Spleen (tissue), 11 donors: ENCODE data around the gene FREM3. TPM values are rescaled to one million over a fixed set of nuclear protein-coding genes. Genes with fewer than 3 reads are reported as not detected.
"Not testable (repeated sequence)": the region's sequence is repeated elsewhere in the genome, so short reads cannot be mapped to it uniquely, and the experiment has no call there.

Source experiments
- DNase-seq: peaks from one replicate; pipeline ENCODE4 v3.0.0-alpha.2; 2020
- H3K27ac ChIP-seq, 8 donors: fragments of 200-600 bp; sonication (generic) in 7 of 8; 1 replicate in 4 of 8; 2 replicates in 4 of 8; pipeline versions ENCODE4 v1.5.0 to v1.8.0; 2016 to 2021; ENCODE audit warnings: inconsistent platforms in 4 of 8, mild to moderate bottlenecking in 4 of 8, moderate library complexity in 1 of 8
- H3K27me3 ChIP-seq, 7 donors: fragments of 200-600 bp; sonication (generic) in 6 of 7; replicated peaks in 1 of 7; 1 replicate in 4 of 7; 2 replicates in 3 of 7; pipeline versions ENCODE4 v1.5.0 to v1.8.0; 2016 to 2021; ENCODE audit warnings: inconsistent platforms in 3 of 7, mild to moderate bottlenecking in 1 of 7
- H3K36me3 ChIP-seq, 6 donors: fragments of 200-600 bp; sonication (generic) in 5 of 6; 1 replicate in 4 of 6; 2 replicates in 2 of 6; pipeline versions ENCODE4 v1.5.0 to v1.8.0; 2016 to 2021; ENCODE audit warnings: inconsistent platforms in 2 of 6
- H3K4me1 ChIP-seq, 6 donors: fragments of 200-600 bp; sonication (generic) in 5 of 6; 1 replicate in 3 of 6; 2 replicates in 3 of 6; pipeline versions ENCODE4 v1.5.0 to v1.8.0; 2016 to 2021; ENCODE audit warnings: inconsistent platforms in 3 of 6
- H3K4me3 ChIP-seq, 8 donors: fragments of 200-600 bp; sonication (generic) in 7 of 8; 1 replicate in 4 of 8; 2 replicates in 4 of 8; pipeline versions ENCODE4 v1.5.0 to v1.8.0; 2016 to 2021; ENCODE audit warnings: inconsistent platforms in 4 of 8, mild to moderate bottlenecking in 4 of 8, moderate library complexity in 2 of 8
- H3K9me3 ChIP-seq, 8 donors: fragments of 200-600 bp; sonication (generic) in 7 of 8; 1 replicate in 4 of 8; 2 replicates in 4 of 8; pipeline versions ENCODE4 v1.5.0 to v1.8.0; 2016 to 2021; ENCODE audit warnings: inconsistent platforms in 4 of 8
- POLR2A ChIP-seq, 3 donors: fragments of 450-650 bp; IDR thresholded peaks; one replicate each; pipeline ENCODE4 v1.5.1; 2017; ENCODE audit warnings: antibody characterized with exemption in 3 of 3, mild to moderate bottlenecking in 1 of 3
- POLR2AphosphoS5 ChIP-seq, 3 donors: sonication (generic); formaldehyde crosslinking; IDR thresholded peaks; one replicate each; pipeline ENCODE4 v1.5.1; 2017; ENCODE audit warnings: antibody characterized with exemption in 3 of 3
- whole genome bisulfite sequencing, 5 donors: extraction: QIAGEN DNeasy Blood & Tissue Kit in 3 of 5; methylation state at CpG; one replicate each; pipeline versions ENCODE4 v1.1.5 to v1.1.7; 2013 to 2018; 5-methylcytosine and 5-hydroxymethylcytosine counted together
- intact Hi-C: fragments of 100-400 bp; cut with DNase I; formaldehyde crosslinking; loops from one replicate; pipeline ENCODE4 v1.15.0; 2023; ENCODE audit warnings: low total_unique reads
- polyA plus RNA-seq, 3 donors: library from polyadenylated mRNA; stranded (reverse); fragments of 200-250 nt; gene quantifications; one replicate each; pipeline ENCODE4 v1.2.1, GENCODE V29; 2013
- total RNA-seq, 7 donors: library from RNA; depleted of rRNA in 3 of 7; stranded (reverse); fragments of >200 nt in 3 of 7; fragmentation: NEBNext Ultra II Directional in 4 of 7; extraction: Animal tissue kit (Norgen Biotek cat#: 25700) in 4 of 7; gene quantifications; one replicate each; pipeline versions ENCODE4 v1.1.0 to v1.2.1, GENCODE V29; 2016 to 2021
- TF ChIP-seq, protein P1 (sequence below), 11 experiments: fragments of 200-600 bp in 7 of 11; fragments of 450-650 bp in 4 of 11; sonication (generic) in 4 of 11; IDR thresholded peaks in 8 of 11; conservative IDR thresholded peaks in 3 of 11; 1 replicate in 7 of 11; 2 replicates in 4 of 11; pipeline versions ENCODE4 v1.4.0 to v1.8.0; 2016 to 2021; ENCODE audit warnings: antibody characterized with exemption in 11 of 11, inconsistent platforms in 4 of 11, mild to moderate bottlenecking in 1 of 11
- donor health status: healthy with polysubstance abuse.
- donor health status: DM: no; HTN: no; CAD: no; lungs with moderate emphysema.
- donor health status: DM: no; HTN: no; CAD: no.
- donor health status: Bipolar disorder and iron deficiency.
- donor health status: healthy.
- donor health status: DM: no; HTN: no; CAD: no.
- donor health status: DM: yes; HTN: yes; CAD: no.

FREM3 gene
- total and polyA plus RNA-seq, 10 donors, result not detected

DNA sequence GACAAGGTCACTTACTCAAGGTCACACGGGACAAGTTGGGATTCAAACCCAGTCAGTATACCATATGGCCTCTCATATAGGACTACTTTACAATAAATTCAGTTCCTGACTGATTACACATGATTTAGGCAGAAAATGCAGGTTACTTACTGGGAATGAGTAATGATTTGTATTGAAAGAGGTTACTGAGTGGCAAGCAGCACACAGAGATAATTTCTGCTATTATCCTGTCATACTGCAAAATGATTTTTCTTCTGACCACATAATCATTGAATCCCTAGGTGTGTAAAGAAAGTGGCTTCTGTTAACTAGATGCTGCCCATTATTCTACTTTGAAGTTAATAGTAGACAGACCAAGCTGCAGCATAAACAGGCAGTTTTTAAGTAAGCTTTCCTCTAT, 8.2 kb downstream of the FREM3 start:
- 79 to 97% (median 90%) methylated on average over 1 of the region's 1 CpG for WGBS, 5 donors
- intact Hi-C loops, result no loop called here

DNA sequence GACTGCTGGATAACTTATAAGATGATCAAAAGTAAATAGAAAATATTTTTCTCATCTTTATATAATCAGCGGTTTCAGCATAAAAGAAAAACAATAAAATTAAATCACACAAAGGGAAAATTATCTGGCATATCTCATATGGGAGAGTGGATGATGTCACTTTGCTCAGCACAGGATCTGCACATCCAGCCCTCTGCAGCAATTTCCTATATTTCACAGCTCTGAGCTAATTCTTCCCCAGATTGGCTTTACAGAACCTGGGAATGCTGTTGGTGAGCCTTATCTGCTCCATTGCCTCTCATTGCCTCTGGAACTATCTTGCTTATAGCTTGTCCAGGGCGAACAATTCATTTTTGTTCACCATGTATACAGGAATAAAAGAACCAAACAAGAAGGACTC, 21.0 kb downstream of the FREM3 start:
- no peak for DNase-seq
- WGBS, 5 donors, result 81 to 91% (median 88%) methylated on average over 2 of the region's 2 CpGs
- Histone ChIP-seq H3K27me3 (no peaks in the 10 kb centered on the region), H3K9me3 (peaks cover 0 to 14% (median 2%) of the 10 kb centered on the region in 8 donors), H3K27ac (no peak overlapping the region), H3K4me1 (no peaks in the 10 kb centered on the region), H3K36me3 (no peaks in the 10 kb centered on the region), H3K4me3 (no peak overlapping the region)
- TF ChIP-seq, protein P1, sequence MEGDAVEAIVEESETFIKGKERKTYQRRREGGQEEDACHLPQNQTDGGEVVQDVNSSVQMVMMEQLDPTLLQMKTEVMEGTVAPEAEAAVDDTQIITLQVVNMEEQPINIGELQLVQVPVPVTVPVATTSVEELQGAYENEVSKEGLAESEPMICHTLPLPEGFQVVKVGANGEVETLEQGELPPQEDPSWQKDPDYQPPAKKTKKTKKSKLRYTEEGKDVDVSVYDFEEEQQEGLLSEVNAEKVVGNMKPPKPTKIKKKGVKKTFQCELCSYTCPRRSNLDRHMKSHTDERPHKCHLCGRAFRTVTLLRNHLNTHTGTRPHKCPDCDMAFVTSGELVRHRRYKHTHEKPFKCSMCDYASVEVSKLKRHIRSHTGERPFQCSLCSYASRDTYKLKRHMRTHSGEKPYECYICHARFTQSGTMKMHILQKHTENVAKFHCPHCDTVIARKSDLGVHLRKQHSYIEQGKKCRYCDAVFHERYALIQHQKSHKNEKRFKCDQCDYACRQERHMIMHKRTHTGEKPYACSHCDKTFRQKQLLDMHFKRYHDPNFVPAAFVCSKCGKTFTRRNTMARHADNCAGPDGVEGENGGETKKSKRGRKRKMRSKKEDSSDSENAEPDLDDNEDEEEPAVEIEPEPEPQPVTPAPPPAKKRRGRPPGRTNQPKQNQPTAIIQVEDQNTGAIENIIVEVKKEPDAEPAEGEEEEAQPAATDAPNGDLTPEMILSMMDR (IDR thresholded peaks at IDR 0.05 in 8 of 11, conservative IDR thresholded peaks at IDR 0.05 in 3 of 11), result no peak
- TF ChIP-seq POLR2AphosphoS5 (IDR thresholded peaks at IDR 0.05) (no peak), POLR2A (IDR thresholded peaks at IDR 0.05) (no peak)
- intact Hi-C loops, result no loop called here

More for the DNA sequence above, 8.2 kb downstream of the FREM3 start:
- H3K4me3 ChIP-seq, result no peak overlapping the region
- no peak for TF ChIP-seq POLR2AphosphoS5 (IDR thresholded peaks at IDR 0.05)
- TF ChIP-seq, protein P1 (IDR thresholded peaks at IDR 0.05 in 8 of 11, conservative IDR thresholded peaks at IDR 0.05 in 3 of 11), result no peak
- TF ChIP-seq POLR2A (IDR thresholded peaks at IDR 0.05), result no peak
- no peaks in the 10 kb centered on the region for H3K9me3 ChIP-seq
- H3K27ac ChIP-seq, result no peak overlapping the region
- no peak for DNase-seq
- H3K36me3 ChIP-seq, result no peaks in the 10 kb centered on the region
- H3K4me1 ChIP-seq, result no peaks in the 10 kb centered on the region
- peaks cover 0 to 6% (median 0%) of the 10 kb centered on the region in 7 donors for H3K27me3 ChIP-seq

DNA sequence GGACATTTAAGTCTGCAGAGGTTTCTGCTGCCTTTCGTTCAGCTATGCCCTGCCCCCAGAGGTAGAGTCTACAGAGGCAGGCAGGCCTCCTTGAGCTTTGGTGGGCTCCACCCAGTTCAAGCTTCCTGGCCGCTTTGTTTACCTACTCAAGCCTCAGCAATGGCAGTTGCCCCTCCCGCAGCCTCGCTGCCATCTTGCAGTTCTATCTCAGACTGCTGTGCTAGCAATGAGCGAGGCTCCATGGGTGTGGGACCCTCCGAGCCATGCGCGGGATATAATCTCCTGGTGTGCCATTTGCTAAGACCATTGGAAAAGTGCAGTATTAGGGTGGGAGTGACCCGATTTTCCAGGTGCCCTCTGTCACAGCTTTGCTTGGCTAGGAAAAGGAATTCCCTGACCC, 26.8 kb downstream of the FREM3 start:
- intact Hi-C loops, H3K27ac ChIP-seq, H3K4me3 ChIP-seq, H3K36me3 ChIP-seq, H3K4me1 ChIP-seq, H3K27me3 ChIP-seq, DNase-seq: not testable (repeated sequence)
- peaks cover 0 to 18% (median 0%) of the 10 kb centered on the region in 8 donors for H3K9me3 ChIP-seq
- 91 to 95% (median 95%) methylated on average over 8 to 9 of the region's 9 CpGs for WGBS, 5 donors

DNA sequence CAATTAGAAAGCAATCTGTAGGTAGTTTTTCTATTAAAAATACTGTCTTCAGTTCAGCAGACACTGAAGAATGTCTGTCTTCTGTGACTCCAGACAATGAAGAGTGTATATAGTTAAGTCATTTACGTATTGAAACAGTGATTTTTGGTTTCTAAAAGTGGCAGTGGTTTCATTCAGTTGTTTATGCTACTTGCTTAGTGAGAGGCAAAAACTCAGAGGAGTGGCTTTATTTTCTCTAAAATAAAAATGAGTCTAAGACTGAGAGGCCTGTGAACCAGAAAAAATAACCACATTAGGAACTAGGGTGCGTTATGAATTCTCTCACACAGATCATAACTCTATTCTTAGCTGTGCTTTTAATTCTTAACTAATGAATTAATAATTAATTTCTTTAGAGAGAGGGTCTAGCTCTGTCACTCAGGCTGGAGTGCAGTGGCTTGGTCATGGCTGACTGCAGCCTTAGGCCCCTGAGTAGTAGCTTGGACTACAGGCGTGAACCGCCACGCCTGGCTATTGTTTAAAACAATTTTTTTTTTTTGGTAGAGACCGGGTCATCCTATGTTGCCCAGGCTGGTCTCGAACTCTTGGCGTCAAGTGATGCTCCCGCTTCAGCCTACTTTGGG, 31.4 kb downstream of the FREM3 start:
- H3K4me3 ChIP-seq, result no peak overlapping the region
- H3K27me3 ChIP-seq, result no peaks in the 10 kb centered on the region
- intact Hi-C loops, result no loop called here
- no peak for DNase-seq
- H3K36me3 ChIP-seq, result no peaks in the 10 kb centered on the region
- H3K9me3 ChIP-seq, result peaks cover 0 to 10% (median 0%) of the 10 kb centered on the region in 8 donors
- no peak for TF ChIP-seq POLR2AphosphoS5 (IDR thresholded peaks at IDR 0.05)
- no peaks in the 10 kb centered on the region for H3K4me1 ChIP-seq
- H3K27ac ChIP-seq, result no peak overlapping the region
- 88 to 95% (median 91%) methylated on average over 9 of the region's 9 CpGs for WGBS, 5 donors

DNA sequence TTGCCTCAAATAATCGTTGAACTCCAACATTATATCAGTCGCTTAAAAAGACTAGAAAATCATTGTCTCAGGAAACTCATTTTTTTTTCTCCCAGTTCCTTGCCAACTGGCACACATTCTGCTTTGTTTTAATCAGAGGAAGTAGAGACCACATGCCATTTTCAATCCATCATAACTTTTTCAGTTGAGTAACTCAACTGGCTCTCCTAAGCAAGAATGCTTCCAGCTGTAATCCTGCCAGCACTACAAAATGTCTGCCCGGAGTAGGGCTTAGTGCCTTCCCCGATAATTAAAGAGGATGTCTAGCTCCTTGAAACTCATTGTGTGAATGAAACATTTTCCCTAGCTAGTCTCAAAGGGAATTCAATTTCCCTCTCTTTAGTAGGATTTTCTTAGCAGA, 33.0 kb downstream of the FREM3 start:
- Histone ChIP-seq H3K27ac (no peak overlapping the region), H3K9me3 (peaks cover 0 to 5% (median 0%) of the 10 kb centered on the region in 8 donors), H3K36me3 (no peaks in the 10 kb centered on the region), H3K27me3 (no peaks in the 10 kb centered on the region), H3K4me3 (no peak overlapping the region), H3K4me1 (no peaks in the 10 kb centered on the region)
- 11 to 37% (median 16%) methylated on average over 4 of the region's 4 CpGs for WGBS, 5 donors
- no peak for TF ChIP-seq POLR2A (IDR thresholded peaks at IDR 0.05)
- TF ChIP-seq, protein P1 (IDR thresholded peaks at IDR 0.05 in 8 of 11, conservative IDR thresholded peaks at IDR 0.05 in 3 of 11), result no peak
- TF ChIP-seq POLR2AphosphoS5 (IDR thresholded peaks at IDR 0.05), result no peak
- intact Hi-C loops, result no loop called here
- DNase-seq, result no peak
